Measurements from ENCODE around the gene NOTCH1.

NOTCH1 gene

DNA sequence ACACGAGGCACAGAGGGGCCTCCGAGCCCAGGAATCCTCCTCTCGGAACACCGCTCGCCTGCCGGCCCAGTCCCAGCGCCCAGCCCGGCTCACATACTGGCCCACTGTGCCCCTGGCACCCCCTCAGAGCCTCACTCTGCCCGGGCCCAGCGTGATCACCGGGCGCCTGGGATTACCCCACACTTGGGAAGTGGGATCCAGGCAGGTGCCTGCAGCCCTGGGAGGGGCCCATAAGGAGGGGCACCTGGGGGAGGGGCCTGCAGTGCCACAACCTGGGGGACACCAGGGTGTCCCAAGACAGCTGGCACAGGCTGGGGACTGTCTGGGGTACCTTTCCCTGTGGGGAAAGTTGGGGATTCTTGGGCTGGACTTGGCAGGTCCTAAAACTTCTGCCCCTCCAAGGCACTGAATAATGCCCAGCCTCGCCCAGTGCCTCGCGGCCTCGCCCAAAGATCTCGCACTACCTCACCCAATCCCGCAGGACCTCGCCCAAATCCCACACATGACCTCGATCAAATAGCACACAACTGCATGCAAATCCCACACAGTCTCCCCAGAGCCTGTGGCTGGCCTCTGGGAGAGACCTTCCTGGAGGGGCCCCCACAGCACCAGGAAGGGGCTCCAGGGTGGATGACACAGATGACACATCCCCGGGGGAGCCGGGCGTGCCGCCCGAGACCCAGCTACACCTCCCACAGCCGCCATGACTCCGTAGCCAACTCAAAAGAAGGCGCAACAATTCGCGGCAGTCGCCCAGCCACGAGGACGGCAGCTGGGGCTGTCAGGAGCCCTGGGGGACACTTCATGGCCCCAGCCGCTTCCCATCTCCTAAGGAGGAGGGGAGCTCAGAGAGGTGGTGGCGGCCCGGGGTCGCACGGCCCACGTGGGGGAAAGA, 13.7 kb downstream of the NOTCH1 start:
- no peak for DNase-seq (ENCODE audit: low spot score)
- in situ Hi-C loops (cut with MboI; ENCODE audit: low pct_unique_long_range_greater_than_20kb, low sequenced_read_pairs, unreplicated experiment), result no loop called here
- no peak for TF ChIP-seq CTCF (IDR thresholded peaks at IDR 0.05; ENCODE audit: extremely low read depth, insufficient read depth, missing control alignments)

DNA sequence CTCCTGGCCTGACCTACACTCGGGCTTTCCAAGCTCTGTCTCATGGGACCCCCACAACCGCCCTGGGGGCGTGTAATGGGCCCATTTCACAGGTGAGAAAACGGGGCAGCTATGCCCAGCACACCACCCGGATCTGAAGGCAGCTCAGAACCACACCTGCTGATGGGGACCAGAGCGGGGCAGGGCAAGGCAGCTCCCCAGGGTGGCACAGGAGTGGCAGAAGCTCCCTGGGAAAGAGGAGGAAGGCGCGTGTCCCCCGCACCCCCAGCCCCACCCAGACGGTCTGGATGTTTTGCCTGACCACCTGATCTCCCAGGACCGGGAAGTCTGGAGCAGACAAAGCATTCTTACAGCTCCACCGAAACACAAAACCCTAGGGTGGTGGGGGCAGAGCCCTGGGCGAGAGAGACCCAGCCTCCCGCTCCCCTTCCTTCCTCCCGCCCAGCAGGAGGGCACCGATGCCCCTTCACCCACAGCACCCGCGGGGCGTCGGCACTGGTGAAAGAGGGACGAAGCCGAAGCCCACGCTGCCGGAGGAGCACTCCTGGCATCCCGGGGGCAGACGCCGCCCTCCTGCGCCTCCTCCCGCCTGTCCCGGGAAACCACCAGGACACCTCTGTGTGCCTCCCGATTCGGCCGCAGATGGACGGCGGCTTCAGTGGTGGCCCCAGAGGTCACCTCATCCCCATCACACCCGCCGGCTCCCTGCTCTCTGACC, 14.5 kb downstream of the NOTCH1 start:
- no peak for DNase-seq (ENCODE audit: low spot score)
- in situ Hi-C loops (cut with MboI; ENCODE audit: low pct_unique_long_range_greater_than_20kb, low sequenced_read_pairs, unreplicated experiment), result no loop called here
- TF ChIP-seq CTCF (IDR thresholded peaks at IDR 0.05; ENCODE audit: extremely low read depth, insufficient read depth, missing control alignments), result no peak

GRCh38 chr9:136530461-136531089, 15.3 kb downstream of the NOTCH1 start:
- in situ Hi-C loops (cut with MboI; ENCODE audit: low pct_unique_long_range_greater_than_20kb, low sequenced_read_pairs, unreplicated experiment), result no loop called here
- no peak for TF ChIP-seq CTCF (IDR thresholded peaks at IDR 0.05; ENCODE audit: extremely low read depth, insufficient read depth, missing control alignments)
- DNase-seq (ENCODE audit: low spot score), result no peak

GRCh38 chr9:136529516-136530460, 16.1 kb downstream of the NOTCH1 start:
- DNase-seq (ENCODE audit: low spot score), result no peak
- in situ Hi-C loops (cut with MboI; ENCODE audit: low pct_unique_long_range_greater_than_20kb, low sequenced_read_pairs, unreplicated experiment), result no loop called here
- no peak for TF ChIP-seq CTCF (IDR thresholded peaks at IDR 0.05; ENCODE audit: extremely low read depth, insufficient read depth, missing control alignments)

DNA sequence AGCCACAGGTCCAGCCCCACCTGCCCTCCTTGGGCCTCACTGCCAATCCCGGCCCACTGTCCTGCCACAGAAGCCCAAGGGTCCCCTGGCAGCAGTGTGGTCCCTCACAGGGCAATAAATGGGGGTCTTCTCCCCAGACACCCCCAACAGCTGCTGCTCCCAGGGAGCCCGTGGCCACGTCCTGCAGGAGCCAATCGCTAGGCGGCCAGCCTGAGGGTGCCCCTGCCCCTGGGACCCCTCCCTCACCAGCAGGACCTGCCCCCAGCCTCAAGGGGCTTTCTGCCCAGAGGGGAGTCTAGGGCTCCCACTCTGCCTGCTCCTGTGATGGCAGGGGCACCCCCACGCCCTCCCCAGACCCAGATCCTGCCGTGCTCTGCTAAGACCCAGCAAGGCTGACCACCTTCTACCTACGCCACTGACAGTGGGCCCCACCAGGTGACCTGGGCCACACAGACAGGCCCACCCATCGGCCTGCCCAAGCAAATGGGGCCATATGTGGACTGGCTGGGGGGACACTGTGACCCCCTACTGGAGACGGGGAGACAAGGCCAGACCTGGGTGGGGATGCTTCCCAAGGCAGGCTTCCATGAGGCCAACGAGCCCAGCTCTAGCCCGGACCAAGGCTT, 17.0 kb downstream of the NOTCH1 start:
- in situ Hi-C loops (cut with MboI; ENCODE audit: low pct_unique_long_range_greater_than_20kb, low sequenced_read_pairs, unreplicated experiment), result no loop called here

More for the DNA sequence above, 17.0 kb downstream of the NOTCH1 start:
- TF ChIP-seq CTCF (IDR thresholded peaks at IDR 0.05; ENCODE audit: extremely low read depth, insufficient read depth, missing control alignments), result no peak
- no peak for DNase-seq (ENCODE audit: low spot score)

All from GM13977 (cell line).